Measurements from ENCODE around the gene CRACDL.

The CRACDL gene

GRCh38 chr2:98935111-98935770 lies 784 bp downstream of the CRACDL start:
- no peak overlapping the region for H3K4me3 ChIP-seq (replicated peaks; ENCODE audit: low read depth, low read length)
- TF ChIP-seq CTCF (IDR thresholded peaks at IDR 0.05; ENCODE audit: low read depth, low read length, missing control alignments), result no peak
- DNase-seq (ENCODE audit: extremely low read depth, low read depth), result no peak

- no peak for DNase-seq (ENCODE audit: extremely low read depth, low read depth)
- no peak for TF ChIP-seq CTCF (IDR thresholded peaks at IDR 0.05; ENCODE audit: low read depth, low read length, missing control alignments)
- H3K4me3 ChIP-seq (replicated peaks; ENCODE audit: low read depth, low read length), result no peak overlapping the region
Measured at GRCh38 chr2:98932778-98933343, 3.2 kb downstream of the CRACDL start.

- TF ChIP-seq CTCF (IDR thresholded peaks at IDR 0.05; ENCODE audit: low read depth, low read length, missing control alignments), result no peak
- no peak overlapping the region for H3K4me3 ChIP-seq (replicated peaks; ENCODE audit: low read depth, low read length)
- no peak for DNase-seq (ENCODE audit: extremely low read depth, low read depth)
Measured at GRCh38 chr2:98932164-98932563, 3.9 kb downstream of the CRACDL start.

GRCh38 chr2:98931596-98931995 lies 4.4 kb downstream of the CRACDL start:
- no peak for DNase-seq (ENCODE audit: extremely low read depth, low read depth)
- no peak for TF ChIP-seq CTCF (IDR thresholded peaks at IDR 0.05; ENCODE audit: low read depth, low read length, missing control alignments)
- H3K4me3 ChIP-seq (replicated peaks; ENCODE audit: low read depth, low read length), result no peak overlapping the region

- DNase-seq (ENCODE audit: extremely low read depth, low read depth), result no peak
- no peak for TF ChIP-seq CTCF (IDR thresholded peaks at IDR 0.05; ENCODE audit: low read depth, low read length, missing control alignments)
Measured at GRCh38 chr2:98929920-98930319, 6.1 kb downstream of the CRACDL start.

GRCh38 chr2:98928242-98928641 lies 7.8 kb downstream of the CRACDL start:
- H3K4me3 ChIP-seq (replicated peaks; ENCODE audit: low read depth, low read length), result no peak overlapping the region
- DNase-seq (ENCODE audit: extremely low read depth, low read depth), result no peak
- TF ChIP-seq CTCF (IDR thresholded peaks at IDR 0.05; ENCODE audit: low read depth, low read length, missing control alignments), result no peak

More at GRCh38 chr2:98929920-98930319, 6.1 kb downstream of the CRACDL start:
- no peak overlapping the region for H3K4me3 ChIP-seq (replicated peaks; ENCODE audit: low read depth, low read length)
